ENCODE results near the gene GBX1. TPM values are rescaled to one million over a fixed set of nuclear protein-coding genes. Genes with fewer than 3 reads are reported as not detected.

Gene GBX1
- polyA plus RNA-seq, 1 donor from 2014 or later: not detected

- no peak overlapping the region for H3K4me2 ChIP-seq (ENCODE audit: low read length)
Observed at GRCh38 chr7:151125470-151125845, 42.0 kb downstream of the GBX1 start.

GRCh38 chr7:151124899-151125399 is 42.5 kb downstream of the GBX1 start:
- Histone ChIP-seq H3K9ac (ENCODE audit: low read length) (peak overlapping the region; percentile 23), H3K9me2 (ENCODE audit: insufficient read depth, low read length) (no peaks in the 10 kb centered on the region), H4K20me1 (ENCODE audit: insufficient read depth) (peaks cover 13% of the 10 kb centered on the region), H3K36me3 (ENCODE audit: insufficient read depth, low read length) (no peaks in the 10 kb centered on the region), H3F3A (ENCODE audit: insufficient read depth, low read length, poor library complexity, severe bottlenecking) (peaks cover 4% of the 10 kb centered on the region), H3K4me3 (ENCODE audit: low read length) (peak overlapping the region; percentile 54), H3K79me2 (replicated peaks; ENCODE audit: insufficient read depth, low read length) (no peaks in the 10 kb centered on the region), H3K27ac (ENCODE audit: low read length) (no peak overlapping the region), H3K9me3 (ENCODE audit: low read length) (no peaks in the 10 kb centered on the region), H3K4me2 (ENCODE audit: low read length) (no peak overlapping the region), H3K27me3 (ENCODE audit: insufficient read depth, low read depth, low read length) (no peaks in the 10 kb centered on the region), H2AFZ (ENCODE audit: low read depth, low read length) (no peak overlapping the region)
- TF ChIP-seq EZH2 (IDR thresholded peaks at IDR 0.05; ENCODE audit: borderline replicate concordance, insufficient read depth, low read length, poor library complexity, severe bottlenecking) (no peak), POLR2AphosphoS5 (IDR thresholded peaks at IDR 0.05) (no peak), TAF1 (IDR thresholded peaks at IDR 0.05; ENCODE audit: low read depth) (no peak), EP300 (conservative IDR thresholded peaks at IDR 0.05; ENCODE audit: poor library complexity, severe bottlenecking) (no peak), RAD21 (conservative IDR thresholded peaks at IDR 0.05) (no peak), SMC3 (conservative IDR thresholded peaks at IDR 0.05; ENCODE audit: poor library complexity) (no peak), CTCF (IDR thresholded peaks at IDR 0.05; ENCODE audit: poor library complexity, severe bottlenecking) (no peak), REST (IDR thresholded peaks at IDR 0.05; ENCODE audit: borderline replicate concordance) (no peak), MXI1 (conservative IDR thresholded peaks at IDR 0.05; ENCODE audit: poor library complexity, severe bottlenecking) (no peak)

More at GRCh38 chr7:151125470-151125845, 42.0 kb downstream of the GBX1 start:
- H3K27me3 ChIP-seq (ENCODE audit: insufficient read depth, low read depth, low read length): no peaks in the 10 kb centered on the region
- no peaks in the 10 kb centered on the region for H3K79me2 ChIP-seq (replicated peaks; ENCODE audit: insufficient read depth, low read length)
- H3K9ac ChIP-seq (ENCODE audit: low read length): peak overlapping the region; percentile 23
- H3K27ac ChIP-seq (ENCODE audit: low read length): no peak overlapping the region
- no peaks in the 10 kb centered on the region for H3K9me3 ChIP-seq (ENCODE audit: low read length)
- H3K9me2 ChIP-seq (ENCODE audit: insufficient read depth, low read length): no peaks in the 10 kb centered on the region
- H2AFZ ChIP-seq (ENCODE audit: low read depth, low read length): no peak overlapping the region
- TF ChIP-seq TAF1 (IDR thresholded peaks at IDR 0.05; ENCODE audit: low read depth): no peak
- TF ChIP-seq CTCF (IDR thresholded peaks at IDR 0.05; ENCODE audit: poor library complexity, severe bottlenecking): peak; percentile 34
- peaks cover 4% of the 10 kb centered on the region for H3F3A ChIP-seq (ENCODE audit: insufficient read depth, low read length, poor library complexity, severe bottlenecking)
- peak overlapping the region; percentile 54 for H3K4me3 ChIP-seq (ENCODE audit: low read length)
- no peaks in the 10 kb centered on the region for H3K36me3 ChIP-seq (ENCODE audit: insufficient read depth, low read length)
- H4K20me1 ChIP-seq (ENCODE audit: insufficient read depth): peaks cover 13% of the 10 kb centered on the region

Measured in neural cell (in vitro differentiated cells).